HCT116 (cell line): ENCODE data around the gene GMNN. TPM values are rescaled to one million over a fixed set of nuclear protein-coding genes. Genes with fewer than 3 reads are reported as not detected.

Experiments used
- ATAC-seq: fragments of 200-7000 bp; cut with Tn5 transposase; 2 replicates; pipeline ENCODE4 v1.9.1; 2020; ENCODE audit warnings: mild to moderate bottlenecking, moderate library complexity
- BruUV-seq: library from RNA; stranded (reverse); fragments of 400-500 nt; replicated peaks from 2 replicates; lab custom pipeline; 2021; lab: Mats Ljungman, UMichigan
- CTCF ChIA-PET: fragments of 300-600 bp; sonication (Branson Sonifier 250); formaldehyde crosslinking; loops from one replicate; lab custom pipeline; 2021; ENCODE audit warnings: antibody characterized with exemption; lab: Charles Lee
- POLR2A ChIA-PET: fragments of 300-600, 350-600 bp; sonication (Branson Sonifier 250); formaldehyde crosslinking; loops from one replicate; lab custom pipeline; 2021; ENCODE audit warnings: antibody characterized with exemption; lab: Charles Lee
- RAD21 ChIA-PET, 2 experiments: fragments of 300-600 bp; sonication (Branson Sonifier 250); formaldehyde crosslinking; loops; one replicate each; lab custom pipeline; 2023; ENCODE audit warnings: low total read pairs in 2 of 2; ENCODE audit not compliant: uncharacterized antibody in 2 of 2, unreplicated experiment in 2 of 2, low non-redundant PET in 1 of 2; lab: Charles Lee
- DNase-seq: peaks from one replicate; pipeline ENCODE4 v3.0.0-alpha.2; 2010; ENCODE audit warnings: low read depth, low spot score
- H2AFZ ChIP-seq: fragments of 200-600 bp; shearing (Covaris generic), sonication (generic); 2 replicates; pipeline ENCODE4 v1.6.1; 2017; ENCODE audit warnings: low read depth, mixed run types, mixed read lengths, antibody characterized with exemption, low read length; ENCODE audit not compliant: poor library complexity, severe bottlenecking
- H3K27ac ChIP-seq: 2 replicates; pipeline ENCODE4 v1.5.1; 2012; ENCODE audit warnings: low read depth, low read length
- H3K27me3 ChIP-seq: fragments of 200-600 bp; sonication (generic); 2 replicates; pipeline ENCODE4 v1.6.1; 2016; ENCODE audit warnings: mixed run types, low read length, mixed read lengths; ENCODE audit not compliant: insufficient read depth
- H3K36me3 ChIP-seq, 2 experiments: fragments of 200-500 bp in 1 of 2; fragments of 200-600 bp in 1 of 2; sonication (Bioruptor generic) in 1 of 2; sonication (generic) in 1 of 2; 2 replicates each; pipeline versions ENCODE4 v1.5.1 to v1.6.1; 2014 to 2016; ENCODE audit warnings: low read length in 2 of 2, inconsistent platforms in 1 of 2, mixed read lengths in 1 of 2, mixed run types in 1 of 2; ENCODE audit not compliant: insufficient read depth in 2 of 2, control insufficient read depth in 1 of 2
- H3K4me1 ChIP-seq, 2 experiments: fragments of 200-600 bp in 1 of 2; sonication (generic) in 1 of 2; 2 replicates each; pipeline versions ENCODE4 v1.5.1 to v1.6.1; 2012 to 2017; ENCODE audit warnings: low read length in 2 of 2, inconsistent platforms in 1 of 2, mild to moderate bottlenecking in 1 of 2, mixed read lengths in 1 of 2, mixed run types in 1 of 2, moderate library complexity in 1 of 2; ENCODE audit not compliant: insufficient read depth in 2 of 2, control insufficient read depth in 1 of 2
- H3K4me2 ChIP-seq: fragments of 200-600 bp; sonication (generic); 2 replicates; pipeline ENCODE4 v1.6.1; 2017; ENCODE audit warnings: mixed run types, low read length, mixed read lengths
- H3K4me3 ChIP-seq, 2 experiments: fragments of 200-600 bp in 1 of 2; sonication (generic) in 1 of 2; replicated peaks in 1 of 2; 2 replicates each; pipeline ENCODE4 v1.5.1; 2011 to 2016; ENCODE audit warnings: low read length in 2 of 2, control low read depth in 1 of 2, low read depth in 1 of 2, mild to moderate bottlenecking in 1 of 2, mixed read lengths in 1 of 2, mixed run types in 1 of 2
- H3K79me2 ChIP-seq: fragments of 200-600 bp; sonication (generic); 2 replicates; pipeline ENCODE4 v1.6.1; 2017; ENCODE audit warnings: mild to moderate bottlenecking, mixed run types, low read length, moderate library complexity, mixed read lengths; ENCODE audit not compliant: insufficient read depth
- H3K9ac ChIP-seq: fragments of 200-600 bp; sonication (generic); 2 replicates; pipeline ENCODE4 v1.6.1; 2016; ENCODE audit warnings: low read length, mixed read lengths
- H3K9me2 ChIP-seq: fragments of 200-600 bp; sonication (generic), shearing (Covaris generic); 2 replicates; pipeline ENCODE4 v1.6.1; 2017; ENCODE audit warnings: mixed run types, mild to moderate bottlenecking, moderate library complexity; ENCODE audit not compliant: insufficient read depth
- H3K9me3 ChIP-seq, 2 experiments: fragments of 200-500 bp in 1 of 2; fragments of 200-600 bp in 1 of 2; sonication (Bioruptor generic) in 1 of 2; sonication (generic) in 1 of 2; 2 replicates each; pipeline ENCODE4 v1.6.1; 2014 to 2017; ENCODE audit warnings: low read length in 2 of 2, mixed read lengths in 2 of 2, inconsistent platforms in 1 of 2, low read depth in 1 of 2, mild to moderate bottlenecking in 1 of 2, mixed run types in 1 of 2, moderate library complexity in 1 of 2; ENCODE audit not compliant: control insufficient read depth in 1 of 2, insufficient read depth in 1 of 2
- H4K20me1 ChIP-seq: fragments of 200-600 bp; sonication (generic), shearing (Covaris generic); 2 replicates; pipeline ENCODE4 v1.6.1; 2017; ENCODE audit warnings: mixed run types, mild to moderate bottlenecking, moderate library complexity; ENCODE audit not compliant: insufficient read depth
- CBX3 ChIP-seq: IDR thresholded peaks from 2 replicates; pipeline ENCODE4 v1.6.1; 2012; ENCODE audit warnings: low read depth
- CEBPB ChIP-seq: IDR thresholded peaks from 2 replicates; pipeline ENCODE4 v1.6.1; 2012; ENCODE audit warnings: low read depth
- EGR1 ChIP-seq: IDR thresholded peaks from 2 replicates; pipeline ENCODE4 v1.6.1; 2012; ENCODE audit warnings: low read depth
- ELF1 ChIP-seq: IDR thresholded peaks from 2 replicates; pipeline ENCODE4 v1.6.1; 2012; ENCODE audit warnings: low read depth, borderline replicate concordance
- EZH2 ChIP-seq: fragments of 200-600 bp; sonication (generic); IDR thresholded peaks from 2 replicates; pipeline ENCODE4 v1.6.1; 2017; ENCODE audit warnings: antibody characterized with exemption, mixed run types
- EZH2phosphoT487 ChIP-seq: fragments of 200-600 bp; IDR thresholded peaks from 2 replicates; pipeline ENCODE4 v1.6.1; 2018; ENCODE audit warnings: antibody characterized with exemption, borderline replicate concordance
- FOSL1 ChIP-seq: IDR thresholded peaks from 2 replicates; pipeline ENCODE4 v1.6.1; 2012; ENCODE audit warnings: low read depth
- JUND ChIP-seq: IDR thresholded peaks from 2 replicates; pipeline ENCODE4 v1.6.1; 2012
- POLR2A ChIP-seq: IDR thresholded peaks from 2 replicates; pipeline ENCODE4 v1.7.0; 2011; ENCODE audit warnings: borderline replicate concordance; ENCODE audit not compliant: insufficient read depth, insufficient read length; ENCODE audit errors: extremely low read depth
- POLR2AphosphoS5 ChIP-seq: IDR thresholded peaks from 2 replicates; pipeline ENCODE4 v1.6.1; 2011; ENCODE audit warnings: mild to moderate bottlenecking, low read depth, low read length, moderate library complexity
- RAD21 ChIP-seq: IDR thresholded peaks from 2 replicates; pipeline ENCODE4 v1.6.1; 2012; ENCODE audit warnings: low read depth, mild to moderate bottlenecking
- SP1 ChIP-seq: IDR thresholded peaks from 2 replicates; pipeline ENCODE4 v1.6.1; 2012; ENCODE audit warnings: low read depth
- TCF7L2 ChIP-seq: IDR thresholded peaks from 2 replicates; pipeline ENCODE4 v1.7.0; 2011; ENCODE audit warnings: borderline replicate concordance, inconsistent platforms; ENCODE audit not compliant: insufficient read depth, insufficient read length; ENCODE audit errors: extremely low read depth
- YY1 ChIP-seq: IDR thresholded peaks from 2 replicates; pipeline ENCODE4 v1.6.1; 2011; ENCODE audit warnings: low read length, low read depth, moderate library complexity, mild to moderate bottlenecking; ENCODE audit not compliant: insufficient replicate concordance; ENCODE audit errors: extremely low read depth
- ZNF274 ChIP-seq: fragments of 200-500 bp; sonication (Bioruptor generic); IDR thresholded peaks from 2 replicates; pipeline ENCODE4 v1.6.1; 2014; ENCODE audit warnings: mild to moderate bottlenecking, low read depth, low read length, inconsistent platforms
- intact Hi-C: fragments of 100-400 bp; cut with micrococcal nuclease; formaldehyde crosslinking; loops from 2 replicates; pipeline ENCODE4 v1.10.0; 2022
- total RNA-seq: library from RNA; stranded (reverse); gene quantifications from one replicate; pipeline ENCODE4 v1.2.1, GENCODE V29; 2021; ENCODE audit not compliant: unreplicated experiment
- TF ChIP-seq, protein P1 (sequence below): IDR thresholded peaks from 2 replicates; pipeline ENCODE4 v1.6.1; 2011; ENCODE audit warnings: mild to moderate bottlenecking, low read length, moderate library complexity; ENCODE audit not compliant: insufficient replicate concordance; ENCODE audit errors: extremely low read depth
- TF ChIP-seq, protein P2 (sequence below), 3 experiments: fragments of 200-600 bp in 1 of 3; sonication (generic) in 1 of 3; IDR thresholded peaks in 2 of 3; conservative IDR thresholded peaks in 1 of 3; 2 replicates each; pipeline ENCODE4 v1.5.1; 2012 to 2017; ENCODE audit warnings: low read depth in 2 of 3, low read length in 2 of 3, antibody characterized with exemption in 1 of 3, borderline replicate concordance in 1 of 3, control low read depth in 1 of 3, mild to moderate bottlenecking in 1 of 3, mixed read lengths in 1 of 3, mixed run types in 1 of 3, moderate library complexity in 1 of 3; ENCODE audit not compliant: insufficient read depth in 1 of 3

The GMNN gene
- total RNA-seq, 1 experiment from 2014 or later = 54.9 TPM

DNA sequence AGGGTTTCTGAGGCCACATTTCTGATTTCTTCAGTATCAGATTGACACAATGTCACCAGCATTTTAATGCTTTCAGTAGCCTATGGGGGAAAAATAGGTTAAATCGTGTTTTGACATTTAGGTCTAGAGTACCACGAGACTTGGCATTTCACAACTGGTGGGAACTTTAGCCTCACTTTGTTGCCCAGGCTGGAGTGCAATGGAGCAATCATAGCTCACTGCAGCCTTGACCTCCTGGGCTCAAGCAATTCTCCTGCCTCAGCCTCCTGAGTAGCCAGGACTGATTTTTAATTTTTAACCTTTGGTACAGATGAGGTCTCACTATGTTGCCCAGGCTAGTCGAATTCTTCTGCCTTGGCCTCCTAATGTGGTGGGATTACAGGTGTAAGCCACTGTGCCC, 35.0 kb downstream of the GMNN start (continued):
- TF ChIP-seq TCF7L2 (no peak), ELF1 (no peak), CEBPB (no peak), EGR1 (no peak), RAD21 (no peak), EZH2 (no peak), YY1 (no peak)
- TF ChIP-seq, all 23 proteins: peak for 0

DNA sequence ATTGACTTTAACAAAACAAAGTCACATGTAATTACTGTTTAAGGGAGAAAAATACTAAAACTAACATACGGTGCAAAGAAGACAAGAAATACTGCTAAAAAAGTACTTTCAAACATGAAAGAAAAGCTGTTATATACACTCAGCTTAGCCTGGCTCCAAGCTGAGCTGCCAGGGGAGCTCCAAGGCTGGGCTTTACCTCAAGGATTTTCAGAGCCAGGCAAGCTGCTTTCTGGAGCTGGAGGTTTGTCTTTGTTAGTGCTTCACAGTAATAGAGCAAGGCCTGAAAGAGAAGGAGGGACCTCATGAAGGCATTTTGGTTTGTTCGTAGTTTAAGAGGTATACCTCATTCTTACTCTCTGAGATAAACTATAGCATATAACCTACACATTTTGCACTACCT, 43.6 kb downstream of the GMNN start:
- BruUV-seq = no TSS peak
- ChIA-PET RAD21 (no interaction called here), POLR2A (no interaction called here), CTCF (no interaction called here)
- Histone ChIP-seq H2AFZ (no peak overlapping the region), H3K79me2 (no peaks in the 10 kb centered on the region), H3K9me2 (no peaks in the 10 kb centered on the region), H3K9me3 (no peaks in the 10 kb centered on the region), H3K9ac (no peak overlapping the region), H3K27ac (no peak overlapping the region), H3K27me3 (no peaks in the 10 kb centered on the region), H3K4me2 (no peak overlapping the region), H4K20me1 (no peaks in the 10 kb centered on the region), H3K4me3 (no peak overlapping the region), H3K36me3 (no peaks in the 10 kb centered on the region), H3K4me1 (no peaks in the 10 kb centered on the region)
- no peak for TF ChIP-seq CEBPB
- no peak for TF ChIP-seq ZNF274
- TF ChIP-seq FOSL1 = no peak
- TF ChIP-seq, protein P1, sequence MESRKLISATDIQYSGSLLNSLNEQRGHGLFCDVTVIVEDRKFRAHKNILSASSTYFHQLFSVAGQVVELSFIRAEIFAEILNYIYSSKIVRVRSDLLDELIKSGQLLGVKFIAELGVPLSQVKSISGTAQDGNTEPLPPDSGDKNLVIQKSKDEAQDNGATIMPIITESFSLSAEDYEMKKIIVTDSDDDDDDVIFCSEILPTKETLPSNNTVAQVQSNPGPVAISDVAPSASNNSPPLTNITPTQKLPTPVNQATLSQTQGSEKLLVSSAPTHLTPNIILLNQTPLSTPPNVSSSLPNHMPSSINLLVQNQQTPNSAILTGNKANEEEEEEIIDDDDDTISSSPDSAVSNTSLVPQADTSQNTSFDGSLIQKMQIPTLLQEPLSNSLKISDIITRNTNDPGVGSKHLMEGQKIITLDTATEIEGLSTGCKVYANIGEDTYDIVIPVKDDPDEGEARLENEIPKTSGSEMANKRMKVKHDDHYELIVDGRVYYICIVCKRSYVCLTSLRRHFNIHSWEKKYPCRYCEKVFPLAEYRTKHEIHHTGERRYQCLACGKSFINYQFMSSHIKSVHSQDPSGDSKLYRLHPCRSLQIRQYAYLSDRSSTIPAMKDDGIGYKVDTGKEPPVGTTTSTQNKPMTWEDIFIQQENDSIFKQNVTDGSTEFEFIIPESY = no peak
- TF ChIP-seq TCF7L2 = no peak
- TF ChIP-seq SP1 = no peak
- no peak for TF ChIP-seq POLR2AphosphoS5
- TF ChIP-seq EZH2phosphoT487 = no peak
- no peak for TF ChIP-seq POLR2A
- no peak for TF ChIP-seq ELF1
- TF ChIP-seq EGR1 = no peak
- TF ChIP-seq EZH2 = no peak
- TF ChIP-seq CBX3 = no peak
- TF ChIP-seq JUND = no peak
- TF ChIP-seq, protein P2, sequence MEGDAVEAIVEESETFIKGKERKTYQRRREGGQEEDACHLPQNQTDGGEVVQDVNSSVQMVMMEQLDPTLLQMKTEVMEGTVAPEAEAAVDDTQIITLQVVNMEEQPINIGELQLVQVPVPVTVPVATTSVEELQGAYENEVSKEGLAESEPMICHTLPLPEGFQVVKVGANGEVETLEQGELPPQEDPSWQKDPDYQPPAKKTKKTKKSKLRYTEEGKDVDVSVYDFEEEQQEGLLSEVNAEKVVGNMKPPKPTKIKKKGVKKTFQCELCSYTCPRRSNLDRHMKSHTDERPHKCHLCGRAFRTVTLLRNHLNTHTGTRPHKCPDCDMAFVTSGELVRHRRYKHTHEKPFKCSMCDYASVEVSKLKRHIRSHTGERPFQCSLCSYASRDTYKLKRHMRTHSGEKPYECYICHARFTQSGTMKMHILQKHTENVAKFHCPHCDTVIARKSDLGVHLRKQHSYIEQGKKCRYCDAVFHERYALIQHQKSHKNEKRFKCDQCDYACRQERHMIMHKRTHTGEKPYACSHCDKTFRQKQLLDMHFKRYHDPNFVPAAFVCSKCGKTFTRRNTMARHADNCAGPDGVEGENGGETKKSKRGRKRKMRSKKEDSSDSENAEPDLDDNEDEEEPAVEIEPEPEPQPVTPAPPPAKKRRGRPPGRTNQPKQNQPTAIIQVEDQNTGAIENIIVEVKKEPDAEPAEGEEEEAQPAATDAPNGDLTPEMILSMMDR (IDR thresholded peaks at IDR 0.05 in 2 of 3, conservative IDR thresholded peaks at IDR 0.05 in 1 of 3; ENCODE audit: borderline replicate concordance in 1 of 3, insufficient read depth in 1 of 3, low read depth in 2 of 3, low read length in 2 of 3) = no peak
- DNase-seq (no peak), ATAC-seq (no peak)
- intact Hi-C loops = no loop called here
